NCI-H446 (cell line): ENCODE results near the gene MACROD1.

Experiments used
- DNase-seq, 2 experiments: peaks; one replicate each; lab custom pipeline; 2025; lab: John Stamatoyannopoulos, UW

Gene MACROD1

DNA sequence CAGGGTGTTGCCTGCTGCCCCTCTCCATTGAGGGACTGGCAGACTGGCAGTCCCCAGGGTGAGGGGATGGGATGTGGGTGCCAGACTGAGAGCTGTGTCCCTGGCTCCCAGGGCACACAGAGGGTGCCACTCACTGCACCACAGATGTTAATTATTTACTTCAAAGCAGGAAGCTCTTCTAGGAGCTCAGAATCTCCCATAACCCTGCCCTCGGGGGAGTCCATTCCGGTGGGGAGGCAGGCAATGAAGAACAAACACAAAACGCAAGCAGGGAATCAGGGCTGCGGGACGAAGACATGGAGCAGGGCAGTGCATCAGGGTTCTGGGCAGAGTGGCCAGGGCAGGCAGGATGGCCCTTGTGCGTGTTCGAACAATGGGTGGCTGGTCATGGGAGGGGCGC is 154.5 kb downstream of the MACROD1 start:
- no peak for DNase-seq

GRCh38 chr11:64010783-64011182 is 155.1 kb downstream of the MACROD1 start:
- no peak for DNase-seq

DNA sequence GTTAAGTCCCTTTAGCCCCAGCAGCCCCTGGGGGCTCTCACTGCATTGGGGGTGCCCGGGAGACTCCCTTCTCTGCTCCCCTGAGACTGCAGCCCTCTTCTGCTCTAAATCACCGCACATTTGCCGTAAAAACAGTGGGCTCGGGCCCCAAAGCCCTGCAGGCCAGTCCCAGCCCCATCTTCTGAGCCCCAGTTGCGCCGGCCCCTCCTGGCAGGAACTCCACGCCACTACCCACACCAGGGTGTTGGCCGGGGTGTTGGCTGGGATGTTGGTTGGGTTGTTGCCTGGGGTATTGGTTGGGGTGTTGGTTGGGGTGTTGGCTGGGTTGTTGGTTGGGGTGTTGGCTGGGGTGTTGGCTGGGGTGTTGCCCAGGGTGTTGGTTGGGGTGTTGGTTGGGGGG is 156.2 kb downstream of the MACROD1 start:
- no peak for DNase-seq

- no peak for DNase-seq
Observed at GRCh38 chr11:64008914-64009633, 156.8 kb downstream of the MACROD1 start.

- DNase-seq: no peak
Observed at GRCh38 chr11:64008283-64008913, 157.5 kb downstream of the MACROD1 start.

DNA sequence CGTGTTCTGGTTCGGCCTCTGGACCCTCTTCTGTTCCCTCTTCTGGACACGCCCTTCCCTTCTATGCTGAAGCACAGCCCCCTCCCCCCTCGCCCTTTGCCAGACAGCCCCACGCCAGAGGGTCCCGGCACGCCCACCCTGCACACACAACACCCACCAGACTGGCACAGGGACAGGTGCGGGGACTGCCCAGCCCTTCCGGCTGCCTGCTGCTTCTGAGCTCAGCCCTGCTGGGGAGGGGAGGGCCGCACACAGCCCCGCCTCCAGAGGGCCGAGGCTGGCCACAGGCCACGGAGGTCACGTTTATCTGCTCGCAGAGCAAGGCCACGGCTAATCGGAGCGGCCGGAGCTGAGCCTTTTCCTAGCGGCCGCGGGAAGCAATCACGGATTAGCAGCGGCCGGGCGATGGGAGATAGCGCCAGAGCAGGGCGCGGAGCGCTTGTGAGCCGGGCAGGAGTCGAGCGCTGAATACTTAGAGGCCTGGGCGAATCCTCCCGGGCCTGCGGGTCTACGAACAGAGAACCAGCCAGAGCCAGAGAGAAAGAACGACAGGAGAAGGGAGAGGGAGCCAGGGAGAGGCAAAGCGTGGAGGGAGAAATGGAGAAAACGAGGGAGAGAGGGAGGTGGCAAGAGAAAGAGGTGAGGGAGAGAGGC is 158.2 kb downstream of the MACROD1 start:
- no peak for DNase-seq

- DNase-seq: no peak
Observed at GRCh38 chr11:64007160-64007628, 158.7 kb downstream of the MACROD1 start.

- no peak for DNase-seq
Observed at GRCh38 chr11:64006398-64006797, 159.5 kb downstream of the MACROD1 start.

DNA sequence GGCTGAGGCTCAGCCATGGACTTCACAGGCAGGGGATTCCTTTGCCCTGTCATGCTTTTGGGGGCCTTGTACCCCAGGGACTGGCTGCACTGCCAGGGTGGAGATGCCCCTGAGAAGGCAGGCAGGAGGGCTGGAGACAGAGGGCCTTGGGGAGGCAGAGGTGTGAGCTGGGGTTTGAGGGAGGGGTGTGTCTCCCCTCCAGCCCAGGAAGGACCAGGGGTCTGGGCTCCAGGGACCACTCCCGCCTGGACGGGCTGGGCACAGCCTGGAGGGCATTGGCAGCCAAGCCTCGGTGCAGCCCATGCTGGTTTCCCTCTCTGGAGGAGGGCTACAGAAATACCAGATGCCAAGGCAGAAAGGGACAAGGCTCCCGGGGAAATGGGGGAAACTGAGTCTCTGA is 160.2 kb downstream of the MACROD1 start:
- no peak for DNase-seq

- no peak for DNase-seq
Observed at GRCh38 chr11:64004590-64004984, 161.3 kb downstream of the MACROD1 start.

- DNase-seq: no peak
Observed at GRCh38 chr11:64003807-64004589, 161.9 kb downstream of the MACROD1 start.

GRCh38 chr11:64001484-64002420 is 164.2 kb downstream of the MACROD1 start:
- no peak for DNase-seq

DNA sequence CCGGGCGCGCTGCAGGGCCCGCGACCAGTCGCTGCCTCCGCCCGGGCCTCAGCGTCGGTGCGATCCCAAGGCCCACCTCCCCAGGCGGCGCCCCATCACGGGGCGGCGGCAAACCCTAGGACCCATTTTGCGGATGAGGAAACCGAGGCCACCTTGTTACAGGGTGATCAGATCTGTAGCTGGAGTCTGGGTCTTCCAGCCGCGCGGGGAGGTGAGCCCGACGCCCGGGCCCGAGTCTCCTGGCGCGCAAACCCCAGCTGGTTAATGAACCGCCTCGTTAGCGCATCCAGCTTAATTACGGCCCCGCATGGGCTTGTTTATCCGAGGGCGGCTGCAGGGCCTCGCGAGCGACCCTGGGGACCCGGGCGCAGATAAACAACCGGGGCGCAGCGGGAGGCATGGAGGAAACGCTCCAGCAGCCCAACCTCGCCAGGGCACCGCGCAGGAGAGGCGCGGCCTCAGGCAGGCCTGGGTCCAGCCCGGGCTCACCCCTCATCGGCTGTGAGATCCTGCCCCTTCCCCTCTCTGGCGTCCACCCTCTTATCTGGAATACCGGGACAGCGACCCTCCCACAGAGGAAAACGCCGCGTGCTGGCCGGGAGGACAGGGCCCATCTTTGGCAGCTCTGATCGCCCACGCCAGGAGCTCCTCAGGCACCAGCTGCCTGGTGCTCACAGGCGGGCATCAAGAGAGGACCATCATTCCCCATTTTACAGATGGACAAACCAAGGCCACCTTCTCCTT is 165.0 kb downstream of the MACROD1 start:
- DNase-seq: no peak

- DNase-seq: no peak
Observed at GRCh38 chr11:64000026-64000739, 165.7 kb downstream of the MACROD1 start.

DNA sequence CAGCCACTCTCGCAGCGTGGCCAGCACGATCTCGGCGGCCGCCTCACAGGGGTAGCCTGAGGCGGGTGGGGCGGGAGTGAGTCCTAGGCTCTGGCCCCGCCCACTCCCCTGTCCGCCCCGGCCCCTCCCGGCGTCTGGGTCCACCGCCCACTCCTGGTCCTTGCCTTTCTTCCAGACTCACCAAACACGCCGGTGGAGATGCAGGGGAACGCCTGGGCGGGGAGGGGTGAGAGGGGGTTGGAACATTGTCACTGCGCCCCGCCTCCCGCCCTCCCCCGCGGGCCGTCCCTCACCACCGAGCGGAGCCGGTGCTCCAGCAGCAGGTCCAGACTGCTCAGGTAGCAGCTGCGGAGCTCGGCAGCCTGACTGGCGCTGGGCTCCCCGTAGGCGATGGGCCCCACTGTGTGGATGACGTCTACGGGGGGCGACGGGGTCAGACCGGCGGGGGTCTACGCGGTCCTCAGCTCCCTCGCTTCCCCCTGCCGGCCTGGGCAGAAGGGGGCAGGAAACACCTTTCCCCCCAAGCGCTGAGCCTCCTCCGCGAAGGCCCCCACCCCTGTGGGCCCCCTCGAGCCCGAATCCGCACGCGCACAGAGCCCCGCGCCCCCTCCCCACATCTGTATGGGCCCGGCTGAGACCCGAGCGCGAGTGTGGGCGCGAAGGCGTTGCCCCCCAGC is 166.4 kb downstream of the MACROD1 start:
- no peak for DNase-seq

DNA sequence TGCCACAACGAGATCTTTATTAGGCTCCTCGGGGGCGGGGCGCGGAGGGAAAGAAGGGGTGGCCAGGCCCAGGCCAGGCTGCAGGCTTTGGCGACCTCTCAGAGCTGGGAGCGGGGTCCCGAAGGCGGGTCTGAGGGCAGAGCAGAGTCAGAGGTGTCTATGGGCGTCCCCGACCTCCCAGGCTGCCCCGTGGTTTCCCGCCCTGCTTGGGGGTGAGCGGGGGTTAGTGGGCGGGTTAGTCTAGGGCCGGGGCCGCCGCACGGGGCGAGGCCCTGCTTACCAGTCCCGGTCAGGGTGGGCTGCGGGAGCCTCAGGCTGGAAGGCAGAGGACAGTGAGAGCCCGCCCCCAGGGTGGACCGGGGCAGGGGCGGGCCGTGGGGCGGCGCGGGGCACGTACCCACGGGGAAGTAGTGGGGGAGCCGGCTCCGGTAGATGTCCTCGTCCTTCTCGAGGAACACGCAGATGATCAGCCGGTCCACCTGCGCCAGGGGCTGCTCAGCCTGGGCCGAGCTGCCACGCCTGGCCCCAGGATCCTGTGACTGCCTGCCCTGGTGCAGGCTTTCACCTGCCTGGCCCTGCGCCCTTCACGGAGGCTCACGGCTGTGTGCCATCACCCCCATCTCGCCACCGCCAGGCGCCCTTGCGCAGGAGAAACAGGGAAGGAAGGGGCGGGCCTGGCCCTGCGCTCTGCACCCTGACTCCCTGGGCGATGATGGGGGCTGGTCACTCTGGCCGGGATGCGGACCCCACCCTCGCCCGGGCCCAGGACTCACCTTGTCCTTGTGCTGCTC is 167.2 kb downstream of the MACROD1 start:
- no peak for DNase-seq

GRCh38 chr11:63997801-63998337 is 168.0 kb downstream of the MACROD1 start:
- no peak for DNase-seq

DNA sequence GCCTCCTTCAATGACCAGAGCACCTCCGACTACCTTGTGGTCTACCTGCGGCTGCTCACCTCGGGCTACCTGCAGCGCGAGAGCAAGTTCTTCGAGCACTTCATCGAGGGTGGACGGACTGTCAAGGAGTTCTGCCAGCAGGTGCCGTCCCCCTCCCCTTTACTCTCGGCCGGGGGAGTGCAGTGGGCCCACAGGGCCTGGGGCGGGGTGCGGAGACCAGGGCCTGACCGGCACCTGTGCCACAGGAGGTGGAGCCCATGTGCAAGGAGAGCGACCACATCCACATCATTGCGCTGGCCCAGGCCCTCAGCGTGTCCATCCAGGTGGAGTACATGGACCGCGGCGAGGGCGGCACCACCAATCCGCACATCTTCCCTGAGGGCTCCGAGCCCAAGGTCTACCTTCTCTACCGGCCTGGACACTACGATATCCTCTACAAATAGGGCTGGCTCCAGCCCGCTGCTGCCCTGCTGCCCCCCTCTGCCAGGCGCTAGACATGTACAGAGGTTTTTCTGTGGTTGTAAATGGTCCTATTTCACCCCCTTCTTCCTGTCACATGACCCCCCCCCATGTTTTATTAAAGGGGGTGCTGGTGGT is 168.7 kb downstream of the MACROD1 start:
- DNase-seq: no peak
